Amygdala (tissue), 56 donors: ENCODE results near the gene CCL21.
"Not testable (repeated sequence)": the region's sequence is repeated elsewhere in the genome, so short reads cannot be mapped to it uniquely, and the experiment has no call there.

Experiments used
- DNase-seq, 56 donors: peaks; one replicate each; lab custom pipeline; 2025; lab: John Stamatoyannopoulos, UW

CCL21 gene, protein sequence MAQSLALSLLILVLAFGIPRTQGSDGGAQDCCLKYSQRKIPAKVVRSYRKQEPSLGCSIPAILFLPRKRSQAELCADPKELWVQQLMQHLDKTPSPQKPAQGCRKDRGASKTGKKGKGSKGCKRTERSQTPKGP

DNA sequence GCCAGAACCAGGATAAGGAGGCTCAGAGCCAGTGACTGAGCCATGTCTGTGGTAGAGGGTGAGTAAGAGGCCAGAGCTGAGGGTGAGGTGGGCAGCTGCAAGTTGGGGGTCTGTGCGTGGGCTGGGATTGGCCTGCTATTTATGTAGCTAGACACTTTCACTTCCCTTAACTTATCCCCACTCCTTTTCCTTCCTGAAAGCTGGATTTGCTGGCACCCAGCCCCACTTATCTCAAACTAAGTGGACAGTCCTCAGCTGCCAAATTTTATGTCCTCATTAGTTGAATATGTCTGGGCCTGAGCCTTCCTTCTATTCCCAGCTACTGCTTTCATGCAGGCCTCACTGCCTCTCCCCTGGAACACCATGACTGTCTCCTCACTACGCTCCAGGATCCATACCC is at the start of gene CCL21:
Gene CCL21, minus strand, starts transcription at position 114 of the 400 bp plus-strand sequence. Its CDS starts 70 bp downstream, at position 44.
- peak in 1 of 56 donors; percentile 2 for DNase-seq

- peak in 31 of 56 donors; percentile 5 to 65 (median 30) for DNase-seq
These were observed 49.6 kb upstream of the CCL21 start for GRCh38 chr9:34759432-34760134.

DNA sequence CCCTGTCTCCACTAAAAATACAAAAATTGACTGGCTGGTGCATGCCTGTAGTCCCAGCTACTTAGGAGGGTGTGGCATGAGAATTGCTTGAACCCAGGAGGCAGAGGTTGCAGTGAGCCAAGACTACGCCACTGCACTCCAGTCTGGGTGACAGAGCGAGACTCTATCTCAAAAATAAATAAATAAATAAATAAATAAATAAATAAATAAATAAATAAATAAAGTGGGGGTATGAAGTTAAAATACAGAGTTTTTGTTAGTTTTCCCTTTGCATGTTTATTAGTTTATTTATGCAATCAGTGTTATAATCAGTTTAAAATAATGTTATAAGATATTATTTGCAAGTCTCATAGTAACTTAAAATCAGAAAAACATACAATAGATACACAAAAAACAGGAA is 40.4 kb upstream of the CCL21 start:
- not testable (repeated sequence) for DNase-seq

GRCh38 chr9:34746526-34746925 is 36.6 kb upstream of the CCL21 start:
- no peak for DNase-seq

DNA sequence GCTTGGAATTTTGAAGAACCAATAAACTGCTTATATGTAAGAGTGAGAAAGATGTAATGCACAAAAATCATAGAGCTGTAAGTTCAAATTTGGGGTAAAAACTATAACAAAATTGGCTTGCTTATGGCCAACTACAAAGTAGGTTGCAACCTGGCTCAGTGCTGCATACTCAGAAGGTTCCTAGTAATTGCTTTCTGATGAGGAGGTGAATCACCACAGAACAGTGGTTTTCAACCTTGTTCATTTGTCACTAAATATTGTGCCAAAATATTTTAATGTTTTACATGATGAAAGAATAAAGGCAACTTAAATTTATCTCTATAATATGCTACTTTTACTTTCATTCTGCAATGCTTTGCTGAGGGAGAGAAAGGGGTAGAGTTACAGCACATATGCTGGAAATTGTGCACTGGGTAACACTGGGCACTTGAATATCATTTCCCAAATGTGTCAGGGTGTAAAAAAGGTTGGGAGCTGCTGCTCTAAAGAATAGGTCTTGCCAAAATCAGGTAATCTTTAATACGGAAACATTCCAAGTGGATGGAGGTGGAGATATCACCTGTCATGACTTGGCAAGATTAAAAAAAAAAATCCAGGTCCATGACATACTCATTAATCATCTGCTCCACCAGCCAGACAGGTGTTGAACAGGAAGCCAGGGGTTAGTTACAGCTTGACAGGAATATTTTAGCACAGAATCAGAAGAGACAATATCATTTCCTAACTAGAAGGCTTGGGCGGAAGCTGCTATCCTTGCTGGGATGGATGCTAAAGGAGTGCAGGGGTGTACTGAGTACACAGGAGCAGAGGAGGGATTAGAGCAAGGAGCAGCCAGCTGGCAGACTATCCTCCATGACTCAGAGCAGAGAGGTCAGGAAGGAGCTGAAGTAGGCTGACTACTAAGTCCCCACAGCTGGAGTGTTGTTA is 34.6 kb upstream of the CCL21 start:
- no peak for DNase-seq

DNA sequence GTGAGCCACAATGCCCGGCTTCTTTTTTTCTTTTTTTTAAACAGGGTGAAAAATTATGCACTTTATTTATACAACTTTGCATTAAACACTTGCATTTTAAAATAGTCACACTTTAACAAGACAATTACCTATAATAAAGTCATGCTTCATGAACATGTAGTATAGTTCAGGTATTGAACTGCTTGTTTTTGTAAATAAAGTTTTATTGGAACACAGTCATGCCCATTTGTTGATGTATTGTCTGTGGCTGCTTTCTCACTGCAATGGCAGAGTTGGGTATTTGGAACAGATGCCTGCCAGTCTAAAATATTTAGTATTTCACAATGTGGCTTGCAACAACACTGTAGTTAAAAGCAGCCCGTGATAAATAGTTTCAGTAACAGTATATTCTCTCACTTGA is 32.8 kb upstream of the CCL21 start:
- DNase-seq = no peak

DNA sequence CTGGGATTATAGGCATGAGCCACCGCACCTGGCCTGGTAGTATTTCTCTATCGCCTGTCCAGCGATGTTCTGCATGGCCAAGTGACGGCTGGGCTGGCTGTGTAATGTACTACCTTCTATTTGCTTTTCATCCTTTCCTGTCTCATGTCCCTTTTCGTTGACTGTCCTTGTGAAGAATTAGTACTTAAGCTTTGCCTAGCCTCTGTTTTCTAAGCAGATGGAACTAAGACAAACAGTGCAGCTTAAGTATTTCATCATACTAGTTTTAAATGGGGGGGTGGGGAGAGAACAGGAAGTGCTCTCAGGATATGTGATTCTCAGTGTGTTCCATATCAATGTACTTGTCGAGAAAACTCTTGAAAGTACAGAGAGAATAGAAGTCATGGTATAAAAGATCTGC is 31.7 kb upstream of the CCL21 start:
- no peak for DNase-seq

GRCh38 chr9:34740176-34740575 is 30.2 kb upstream of the CCL21 start:
- DNase-seq = not testable (repeated sequence)

GRCh38 chr9:34737677-34738260 is 27.8 kb upstream of the CCL21 start:
- no peak for DNase-seq

DNA sequence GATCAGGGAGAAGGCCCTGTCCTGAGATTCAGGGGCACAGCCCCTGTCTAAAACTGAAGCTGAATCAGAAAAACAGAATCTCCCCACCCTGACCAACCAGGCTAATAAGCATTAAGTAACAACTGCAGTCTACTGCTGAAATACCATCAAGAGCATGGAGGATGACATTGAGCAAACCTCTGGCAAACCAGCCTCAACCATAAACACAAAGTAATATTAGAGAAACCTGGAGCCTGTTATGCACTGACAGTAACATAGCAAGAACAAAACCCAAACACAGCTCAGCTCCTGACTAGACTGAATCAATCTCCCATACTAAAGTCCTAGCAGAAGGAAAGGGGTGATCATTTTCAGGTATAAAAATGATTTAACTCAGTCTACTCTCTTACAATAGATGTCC is 24.8 kb upstream of the CCL21 start:
- no peak for DNase-seq

- no peak for DNase-seq
These were observed 22.9 kb upstream of the CCL21 start for GRCh38 chr9:34732886-34733285.

DNA sequence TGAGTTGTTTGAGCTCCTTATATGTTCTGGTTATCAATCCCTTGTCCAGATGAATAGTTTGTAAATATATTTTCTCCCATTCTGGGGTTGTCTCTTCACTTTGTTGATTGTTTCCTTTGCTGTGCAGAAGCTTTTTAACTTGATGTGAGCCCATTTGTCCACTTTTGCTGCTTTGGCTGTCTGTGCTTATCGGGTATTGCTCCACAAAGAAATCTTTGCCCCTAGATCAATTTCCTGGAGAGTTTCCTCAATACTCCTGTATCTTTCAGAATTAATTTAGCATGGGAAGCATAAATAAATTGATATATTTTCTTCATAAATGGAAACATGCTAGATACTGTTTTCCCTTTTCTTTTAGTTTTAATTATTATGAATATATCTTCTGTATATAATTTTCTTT is 22.5 kb upstream of the CCL21 start:
- no peak for DNase-seq

DNA sequence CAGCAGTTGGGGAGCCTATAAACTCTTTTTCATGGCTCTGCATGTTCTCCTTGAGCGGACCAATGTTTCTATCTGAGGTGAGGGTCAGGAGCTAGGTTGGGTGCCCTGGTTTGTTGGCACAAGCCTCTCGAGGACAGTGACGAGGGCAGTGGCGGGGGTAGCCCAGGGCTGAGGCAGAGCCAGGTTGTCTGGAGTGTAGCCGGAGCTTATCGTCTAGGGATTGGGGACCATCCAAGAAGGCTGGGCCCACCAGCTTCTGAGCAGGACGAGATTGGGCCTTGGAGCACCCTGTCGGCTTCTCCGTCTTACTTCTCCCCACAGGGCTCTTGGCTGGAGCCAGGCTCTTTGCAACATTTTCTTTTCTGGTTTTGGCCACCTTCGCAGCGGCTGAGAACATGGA is 13.2 kb upstream of the CCL21 start:
- no peak for DNase-seq

DNA sequence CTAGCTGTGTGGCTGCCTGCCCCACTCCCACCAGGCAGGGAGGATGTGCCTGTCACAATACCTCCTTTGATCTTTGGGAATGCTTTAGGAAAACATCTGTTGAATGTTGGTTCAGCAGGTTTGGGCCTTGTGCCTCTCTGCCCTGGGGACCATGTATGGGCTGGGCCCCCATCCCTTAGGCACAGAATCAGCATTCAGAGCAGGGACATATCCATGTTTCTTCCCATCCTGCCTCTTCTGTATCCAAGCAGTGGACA is 9.8 kb upstream of the CCL21 start:
- not testable (repeated sequence) for DNase-seq

- no peak for DNase-seq
These were observed 9.3 kb upstream of the CCL21 start for GRCh38 chr9:34719021-34719768.

GRCh38 chr9:34717996-34718614 is 8.2 kb upstream of the CCL21 start:
- no peak for DNase-seq

DNA sequence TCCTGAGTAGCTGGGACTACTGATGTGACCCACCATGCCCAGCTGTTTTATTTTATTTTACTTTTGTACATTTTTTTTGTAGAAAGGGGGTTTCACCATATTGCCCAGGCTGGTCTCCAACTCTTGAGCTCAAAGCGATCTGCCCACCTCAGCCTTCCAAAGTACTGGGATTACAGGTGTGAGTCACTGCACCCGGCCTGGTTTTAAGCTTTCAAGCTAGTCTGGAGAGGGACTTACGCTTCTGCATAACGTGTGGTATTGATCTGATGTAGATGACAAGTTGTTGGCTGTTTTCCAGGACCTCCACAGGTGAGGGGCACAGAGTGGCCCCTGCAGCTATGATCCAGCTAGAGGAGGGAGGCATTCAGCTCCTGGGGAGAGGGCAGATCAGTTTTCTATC is 6.8 kb upstream of the CCL21 start:
- no peak for DNase-seq

DNA sequence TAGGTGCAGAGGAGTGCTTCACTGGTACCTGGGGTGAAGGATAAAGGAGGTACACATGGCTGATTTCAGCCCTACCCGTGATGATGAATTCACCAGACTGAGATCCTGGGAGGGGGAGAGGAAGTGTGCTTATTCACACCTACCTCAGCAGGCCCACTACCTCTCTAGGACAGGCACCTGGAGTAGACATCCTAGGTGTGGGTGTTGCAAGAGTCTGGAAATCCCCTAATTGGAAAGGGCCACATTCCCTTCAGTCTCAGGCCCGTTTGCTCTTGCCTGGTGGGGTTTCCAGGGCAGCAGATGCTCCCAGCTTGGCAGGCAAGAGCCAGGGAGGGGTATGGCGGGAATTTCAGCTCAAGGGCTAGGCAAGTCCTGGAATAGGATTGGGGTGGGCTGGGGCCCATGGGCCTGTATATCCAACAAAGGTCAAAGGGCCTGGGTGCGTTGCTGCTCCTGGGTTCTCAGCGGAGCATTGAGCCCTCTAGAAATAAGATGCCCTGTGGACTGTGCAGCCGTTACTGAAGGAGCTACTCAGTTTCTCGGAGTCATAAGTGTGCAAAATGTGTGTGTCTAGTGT is 5.8 kb upstream of the CCL21 start:
- no peak for DNase-seq

DNA sequence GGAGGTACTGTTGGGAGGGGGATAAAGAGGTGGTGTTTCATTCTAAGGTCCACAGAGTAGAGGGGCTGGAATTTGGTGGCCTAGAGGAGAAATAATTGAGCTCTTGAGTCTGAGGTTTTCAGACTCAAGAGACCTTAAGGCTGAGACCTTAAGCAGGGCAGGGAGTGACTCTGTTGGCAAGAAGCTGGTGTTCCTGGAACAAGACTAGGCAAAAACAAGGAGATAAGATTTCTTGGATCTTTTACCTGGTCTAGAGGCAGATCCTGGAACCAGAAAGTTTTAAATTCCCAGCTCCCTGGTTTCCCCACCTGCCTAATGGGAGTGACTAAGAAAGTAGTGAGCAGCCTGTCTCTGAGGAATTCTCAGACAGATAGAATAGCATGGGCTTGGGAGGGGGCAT is 4.1 kb upstream of the CCL21 start:
- DNase-seq = no peak

- no peak for DNase-seq
These were observed 2.2 kb upstream of the CCL21 start for GRCh38 chr9:34712140-34712539.
